ENCODE data around the gene TOR4A. TPM values are rescaled to one million over a fixed set of nuclear protein-coding genes. Genes with fewer than 3 reads are reported as not detected.

Gene TOR4A
- total and polyA plus RNA-seq, 9 of the 15 experiments (the other 6 are each of a cell fraction or from before 2014, with no cell fraction given): 3.9 to 49.2 (median 8.8) TPM

GRCh38 chr9:137268538-137269201, 8.9 kb upstream of the TOR4A start (continued):
- TF ChIP-seq, protein P1, sequence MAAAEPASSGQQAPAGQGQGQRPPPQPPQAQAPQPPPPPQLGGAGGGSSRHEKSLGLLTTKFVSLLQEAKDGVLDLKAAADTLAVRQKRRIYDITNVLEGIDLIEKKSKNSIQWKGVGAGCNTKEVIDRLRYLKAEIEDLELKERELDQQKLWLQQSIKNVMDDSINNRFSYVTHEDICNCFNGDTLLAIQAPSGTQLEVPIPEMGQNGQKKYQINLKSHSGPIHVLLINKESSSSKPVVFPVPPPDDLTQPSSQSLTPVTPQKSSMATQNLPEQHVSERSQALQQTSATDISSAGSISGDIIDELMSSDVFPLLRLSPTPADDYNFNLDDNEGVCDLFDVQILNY (CRISPR knock-in tag; IDR thresholded peaks at IDR 0.05): no peak
- TF ChIP-seq MGA (IDR thresholded peaks at IDR 0.05) (peak; percentile 71; the same call in 1 of the 2 replicates), ZNF197 (CRISPR knock-in tag; IDR thresholded peaks at IDR 0.05; ENCODE audit: low read depth) (no peak), TAF7 (tag; IDR thresholded peaks at IDR 0.05) (no peak), PCBP2 (IDR thresholded peaks at IDR 0.05; ENCODE audit: low read depth, low read length, poor library complexity, severe bottlenecking) (no peak), PTBP1 (IDR thresholded peaks at IDR 0.05; ENCODE audit: low read depth, low read length) (no peak), HEY1 (CRISPR knock-in tag; IDR thresholded peaks at IDR 0.05; ENCODE audit: borderline replicate concordance) (no peak), CXXC5 (CRISPR knock-in tag; IDR thresholded peaks at IDR 0.05) (peak; percentile 74), KAT2B (IDR thresholded peaks at IDR 0.05; ENCODE audit: low read depth, low read length) (no peak), STAT5A (IDR thresholded peaks at IDR 0.05; ENCODE audit: borderline replicate concordance, low read length) (no peak), ZNF3 (CRISPR knock-in tag; IDR thresholded peaks at IDR 0.05) (no peak), NFIC (IDR thresholded peaks at IDR 0.05) (peak; percentile 52; the same call in 1 of the 2 replicates), NFYB (IDR thresholded peaks at IDR 0.05; ENCODE audit: extremely low read depth, insufficient read length) (no peak)
- TF ChIP-seq, protein P2, sequence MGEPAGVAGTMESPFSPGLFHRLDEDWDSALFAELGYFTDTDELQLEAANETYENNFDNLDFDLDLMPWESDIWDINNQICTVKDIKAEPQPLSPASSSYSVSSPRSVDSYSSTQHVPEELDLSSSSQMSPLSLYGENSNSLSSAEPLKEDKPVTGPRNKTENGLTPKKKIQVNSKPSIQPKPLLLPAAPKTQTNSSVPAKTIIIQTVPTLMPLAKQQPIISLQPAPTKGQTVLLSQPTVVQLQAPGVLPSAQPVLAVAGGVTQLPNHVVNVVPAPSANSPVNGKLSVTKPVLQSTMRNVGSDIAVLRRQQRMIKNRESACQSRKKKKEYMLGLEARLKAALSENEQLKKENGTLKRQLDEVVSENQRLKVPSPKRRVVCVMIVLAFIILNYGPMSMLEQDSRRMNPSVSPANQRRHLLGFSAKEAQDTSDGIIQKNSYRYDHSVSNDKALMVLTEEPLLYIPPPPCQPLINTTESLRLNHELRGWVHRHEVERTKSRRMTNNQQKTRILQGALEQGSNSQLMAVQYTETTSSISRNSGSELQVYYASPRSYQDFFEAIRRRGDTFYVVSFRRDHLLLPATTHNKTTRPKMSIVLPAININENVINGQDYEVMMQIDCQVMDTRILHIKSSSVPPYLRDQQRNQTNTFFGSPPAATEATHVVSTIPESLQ (CRISPR knock-in tag; IDR thresholded peaks at IDR 0.05): no peak
